Central memory CD4-positive, alpha-beta T cell (primary cell): ENCODE results near the gene DEPP1.

ENCODE experiments used
- DNase-seq: peaks from one replicate; pipeline ENCODE4 v3.0.0; 2022

Gene DEPP1

GRCh38 chr10:44977287-44978212, 1.1 kb downstream of the DEPP1 start:
- DNase-seq, result no peak

DNA sequence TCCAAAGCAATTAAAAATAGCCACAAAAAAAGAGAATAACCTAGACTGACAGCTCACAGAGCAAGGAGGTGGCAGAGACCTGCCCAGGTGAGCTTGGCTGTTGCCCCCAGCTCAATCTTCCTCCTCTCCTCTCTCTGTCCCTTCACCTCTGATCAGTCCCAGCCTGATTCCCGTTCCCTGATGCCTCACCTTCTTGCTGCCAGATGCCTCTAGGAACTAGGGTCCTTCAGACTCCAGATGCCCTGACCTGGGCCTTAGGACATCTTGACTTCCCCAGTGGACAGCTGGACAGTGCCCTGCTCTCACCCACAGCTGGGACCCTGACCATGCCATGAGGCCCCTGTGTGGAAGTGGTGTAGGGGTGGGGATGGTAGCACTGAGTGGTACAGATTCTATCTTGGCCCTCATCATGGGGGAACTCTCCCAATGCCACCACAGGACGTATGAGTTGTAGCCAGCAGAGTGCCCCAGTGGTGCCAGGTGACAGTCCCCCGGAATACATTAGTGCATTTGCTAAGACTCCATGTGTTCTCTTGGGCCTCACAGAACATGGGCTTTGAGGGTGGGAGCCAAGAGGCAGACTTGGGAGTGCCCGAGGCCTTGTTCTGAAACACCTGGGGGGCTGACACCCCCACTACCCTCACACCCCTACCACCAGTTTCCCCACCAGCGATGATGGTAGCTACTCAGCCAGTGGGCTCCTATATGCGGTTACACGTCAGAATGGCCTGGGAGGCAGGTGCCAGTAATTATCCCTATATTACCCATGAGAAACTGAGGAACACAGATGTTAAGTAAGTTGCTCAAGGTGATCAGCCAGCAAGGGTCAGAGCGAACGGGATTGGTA, 2.0 kb downstream of the DEPP1 start:
- DNase-seq, result no peak

DNA sequence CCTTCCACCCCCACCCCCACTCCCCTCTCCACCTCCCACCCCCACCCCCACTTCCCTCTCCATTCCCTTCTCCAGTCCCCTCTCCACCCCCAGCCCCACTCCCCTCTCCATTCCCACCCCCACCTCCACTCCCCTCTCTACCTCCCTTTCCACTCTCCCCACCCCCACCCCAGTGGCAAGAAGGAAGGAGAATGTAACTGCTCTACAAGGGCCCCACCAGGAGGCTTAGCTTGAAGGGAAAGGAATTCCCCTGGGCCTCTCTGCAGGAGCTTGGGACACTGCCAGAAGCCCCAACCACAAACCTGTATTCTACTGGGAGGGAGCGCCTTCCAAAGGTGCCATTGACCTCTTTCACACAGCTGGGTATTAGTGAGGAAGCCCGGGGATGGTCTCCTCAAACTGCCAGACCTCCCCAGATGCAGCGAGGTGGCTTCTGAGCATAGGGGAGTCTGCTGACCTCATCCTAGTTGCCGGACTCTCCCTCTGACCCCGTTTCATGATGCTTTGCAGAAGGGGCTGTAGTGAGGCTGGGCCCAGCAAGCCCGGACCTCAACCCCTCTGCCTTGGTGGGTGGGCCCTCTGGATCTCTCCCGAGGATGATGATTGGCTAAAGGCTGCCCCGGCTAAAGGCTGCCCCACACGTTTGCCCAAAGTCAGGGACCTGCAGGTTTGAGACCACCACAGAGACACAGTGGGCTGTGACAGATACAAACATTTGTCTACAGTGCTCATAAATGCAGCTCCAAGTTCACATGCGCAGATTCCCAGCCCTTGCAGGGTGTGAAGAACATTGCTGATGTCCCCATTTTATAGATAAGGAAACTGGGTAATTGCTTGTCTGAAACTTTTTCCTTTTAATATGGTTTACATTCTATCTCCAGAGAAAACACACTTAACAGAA, 2.9 kb downstream of the DEPP1 start:
- no peak for DNase-seq

DNA sequence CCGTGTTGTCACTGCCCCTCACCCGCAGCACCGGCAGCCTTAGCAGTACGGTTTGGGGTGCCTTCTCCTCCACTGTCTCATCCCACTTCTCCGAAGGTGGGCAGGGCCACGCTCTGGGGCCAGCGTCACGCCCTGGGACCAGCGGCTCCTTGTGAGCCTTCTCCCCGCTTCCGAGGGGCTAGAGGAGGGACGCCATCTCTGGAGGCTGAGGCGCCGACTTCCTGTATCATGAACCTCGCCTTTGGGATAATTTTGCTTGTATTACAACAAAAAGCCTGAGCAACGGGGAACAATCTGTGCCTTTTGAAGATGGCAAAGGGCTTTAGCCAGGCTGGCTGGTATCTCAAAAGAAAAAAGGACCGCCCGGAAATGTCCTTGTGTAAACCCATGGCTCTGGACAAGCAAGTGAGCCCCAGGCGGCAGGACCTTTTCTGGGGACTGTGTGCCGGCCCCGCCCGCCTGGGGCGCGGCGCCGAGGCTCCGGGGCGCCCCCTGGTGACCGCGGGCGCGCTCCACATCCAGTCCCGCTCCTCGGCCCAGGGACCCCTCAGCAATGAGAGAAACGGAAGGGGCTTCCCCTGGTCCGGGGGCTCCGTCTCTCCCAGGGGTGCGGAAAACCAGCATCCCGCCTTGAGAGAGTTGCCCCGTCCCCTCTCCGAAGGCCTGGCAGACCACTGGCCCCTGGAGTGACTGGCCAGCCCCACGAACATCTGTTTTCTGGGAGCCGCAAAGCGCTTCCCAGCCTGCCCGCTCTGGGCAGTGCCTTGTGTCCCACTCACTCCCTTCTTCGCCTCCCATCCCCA, 3.8 kb downstream of the DEPP1 start:
- peak; percentile 57 for DNase-seq

DNA sequence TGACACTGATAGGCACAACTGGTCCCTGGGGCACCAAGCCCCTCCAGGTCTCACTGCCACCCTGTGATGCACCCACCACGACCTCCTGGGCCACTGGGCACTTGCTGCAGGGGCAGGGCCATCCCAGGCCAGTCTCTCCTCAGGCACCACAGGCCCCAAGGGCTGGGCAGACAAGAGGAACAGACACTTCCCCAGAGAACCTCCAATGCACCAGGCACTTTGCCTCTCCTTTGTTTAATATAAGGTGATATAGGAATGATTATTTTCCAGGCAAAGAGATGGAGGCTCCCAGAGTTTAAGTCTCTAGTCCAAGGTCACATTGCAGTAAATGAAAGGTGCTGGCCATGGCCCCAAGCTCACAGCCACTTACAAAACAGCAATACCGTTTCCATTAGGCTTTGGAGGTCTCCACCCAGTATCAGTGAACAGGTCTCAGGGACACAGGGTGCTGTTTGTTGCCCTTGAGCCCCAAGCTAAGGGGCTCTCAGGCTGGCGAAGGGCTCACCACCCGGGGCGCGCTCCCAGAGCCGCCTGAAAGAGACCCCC, 4.5 kb downstream of the DEPP1 start:
- no peak for DNase-seq

- DNase-seq, result no peak
Measured at GRCh38 chr10:44973323-44974081, 5.1 kb downstream of the DEPP1 start.

- DNase-seq, result no peak
Measured at GRCh38 chr10:44972874-44973306, 5.7 kb downstream of the DEPP1 start.

- no peak for DNase-seq
Measured at GRCh38 chr10:44971935-44972757, 6.5 kb downstream of the DEPP1 start.

DNA sequence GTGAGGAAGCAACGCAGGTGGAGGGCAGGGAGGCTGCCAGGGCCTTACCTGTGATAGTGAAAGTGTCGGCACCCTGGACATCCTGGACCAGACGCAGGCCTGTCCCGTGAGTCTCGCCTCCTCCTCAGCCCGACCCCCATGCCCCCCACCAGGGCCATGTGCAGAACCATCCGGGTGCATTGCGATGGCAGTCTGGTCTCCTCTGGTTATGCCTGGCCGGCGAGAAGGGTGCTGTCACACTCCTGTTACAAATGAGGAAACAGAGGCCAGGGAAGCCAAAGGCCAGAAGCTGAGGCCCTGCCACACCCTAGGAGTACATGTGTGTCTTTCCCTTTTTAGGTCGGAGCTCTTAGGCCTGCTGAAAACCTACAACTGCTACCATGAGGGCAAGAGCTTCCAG, 7.2 kb downstream of the DEPP1 start:
- no peak for DNase-seq

DNA sequence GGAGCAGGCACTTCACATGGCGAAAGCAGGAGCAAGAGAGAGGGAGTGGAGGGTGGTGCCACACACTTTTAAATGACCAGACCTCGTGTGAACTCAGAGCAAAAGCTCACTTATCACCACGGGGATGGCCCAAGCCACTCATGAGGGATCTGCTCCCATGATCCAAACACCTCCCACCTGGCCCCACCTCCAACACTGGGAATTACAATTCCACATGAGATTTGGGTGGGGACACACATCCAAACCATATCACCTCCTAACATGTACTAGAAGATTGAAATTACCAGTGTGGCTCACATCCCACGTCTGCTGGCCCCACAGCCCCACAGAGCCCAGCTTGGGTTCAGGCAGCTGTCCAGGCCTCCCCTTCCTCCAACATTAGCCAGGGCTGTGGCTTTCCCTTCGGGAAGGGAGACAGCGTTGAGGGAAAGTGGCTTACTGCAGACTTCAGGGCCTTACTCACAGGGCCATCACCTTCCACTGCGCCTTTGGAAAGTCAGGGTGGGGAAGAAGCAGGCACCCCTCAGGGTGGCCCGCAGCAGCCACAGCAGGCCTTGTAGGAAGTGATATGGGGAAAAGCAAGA, 7.7 kb downstream of the DEPP1 start:
- DNase-seq, result no peak

- DNase-seq, result no peak
Measured at GRCh38 chr10:44969854-44970253, 8.8 kb downstream of the DEPP1 start.

DNA sequence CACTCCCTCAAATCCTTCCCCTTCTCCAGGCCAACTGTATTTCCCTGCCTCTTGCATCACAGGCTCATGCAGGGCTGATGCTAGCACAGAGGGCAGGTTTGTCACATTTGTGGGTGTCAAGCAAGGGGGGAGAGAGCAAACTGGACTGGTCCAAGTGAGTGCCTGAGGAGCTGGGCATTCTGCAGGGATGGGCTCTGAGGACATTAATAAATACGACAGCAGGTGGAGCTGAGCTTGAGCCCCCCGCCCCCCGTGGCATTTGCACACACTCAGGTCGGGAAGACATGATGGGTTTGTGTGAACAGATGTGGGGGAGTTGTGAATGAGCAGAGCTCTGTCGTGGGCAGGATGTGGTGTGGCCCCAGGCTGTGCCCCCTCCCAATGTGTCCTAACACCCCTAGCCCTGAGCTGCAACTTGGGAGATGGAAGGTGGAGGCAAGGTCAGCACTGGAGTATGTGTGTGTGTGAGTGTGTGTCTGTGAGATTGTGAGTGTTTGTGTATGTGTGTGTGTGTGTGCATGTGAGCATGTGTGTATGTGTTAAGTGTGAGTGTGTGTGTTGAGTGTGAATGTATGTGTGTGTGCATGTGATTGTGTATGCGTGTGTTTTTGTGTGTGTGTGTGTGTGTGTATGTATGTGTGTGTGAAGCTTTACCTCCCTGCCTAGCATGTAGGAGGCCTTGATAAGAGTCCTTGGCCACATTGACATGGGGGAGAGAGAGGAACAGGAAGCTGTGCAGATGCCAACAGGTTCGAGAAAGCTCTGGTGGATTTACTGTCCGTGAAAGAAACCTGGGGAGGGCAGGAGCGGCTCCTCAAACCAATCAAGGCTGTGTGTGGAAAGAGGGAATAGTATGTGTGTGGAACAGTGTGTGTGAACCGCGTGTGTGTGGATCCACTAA, 9.9 kb downstream of the DEPP1 start:
- DNase-seq, result no peak

- DNase-seq, result no peak
Measured at GRCh38 chr10:44968091-44968490, 10.5 kb downstream of the DEPP1 start.

GRCh38 chr10:44967616-44968015, 11.0 kb downstream of the DEPP1 start:
- no peak for DNase-seq

- DNase-seq, result no peak
Measured at GRCh38 chr10:44966816-44967509, 11.6 kb downstream of the DEPP1 start.

DNA sequence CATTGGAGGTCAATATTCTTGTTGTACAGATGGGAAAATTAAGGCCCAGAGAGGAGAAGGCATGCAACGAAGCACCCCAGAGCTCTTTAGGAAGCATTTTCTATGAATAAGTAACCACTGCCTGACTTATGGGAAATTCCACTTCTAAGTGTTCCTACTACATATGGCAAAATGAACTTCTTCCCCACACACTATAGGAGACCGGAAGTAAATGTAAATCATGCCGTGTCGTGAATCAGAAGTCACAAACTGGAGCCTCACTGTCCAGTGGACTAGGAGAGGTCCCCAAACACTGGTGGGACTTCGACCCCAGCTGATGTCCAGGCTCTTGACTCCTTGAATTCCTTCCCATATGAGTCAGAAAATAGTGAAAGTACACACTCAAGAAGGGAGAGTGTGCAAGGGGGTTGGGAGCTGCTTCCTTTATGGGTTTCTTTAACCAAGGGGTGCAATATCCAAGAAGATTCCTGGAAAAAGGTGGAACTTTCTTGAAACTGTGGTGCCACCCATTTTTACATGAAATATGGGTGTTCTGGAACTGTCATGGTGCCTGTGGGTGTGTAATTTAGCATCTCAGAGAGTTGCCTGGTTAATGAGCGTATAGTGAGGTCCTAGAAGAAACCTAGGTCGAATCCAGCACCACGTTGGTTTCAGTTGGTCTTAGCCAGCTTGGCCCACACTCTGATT, 12.3 kb downstream of the DEPP1 start:
- DNase-seq, result no peak

- DNase-seq, result no peak
Measured at GRCh38 chr10:44965651-44966097, 12.9 kb downstream of the DEPP1 start.
